ENCODE results near the gene MFSD1. TPM values are rescaled to one million over a fixed set of nuclear protein-coding genes. Genes with fewer than 3 reads are reported as not detected.

Gene MFSD1
- total and polyA plus RNA-seq, 2 donors (not counting 1 experiment from before 2014, with no cell fraction given) = 16.4 to 31.8 TPM

- no peak overlapping the region for H3K4me3 ChIP-seq (ENCODE audit: control extremely low read depth in 1 of 5, extremely low read depth in 1 of 5, insufficient read depth in 1 of 5, low read depth in 2 of 5, low read length in 4 of 5)
- no peak overlapping the region for H3K27ac Mint-ChIP-seq
Measured at GRCh38 chr3:158771982-158772381, 29.9 kb upstream of the MFSD1 start.

GRCh38 chr3:158773166-158773565, 28.7 kb upstream of the MFSD1 start:
- H3K4me3 Mint-ChIP-seq = no peak overlapping the region

More at GRCh38 chr3:158771982-158772381, 29.9 kb upstream of the MFSD1 start:
- intact Hi-C loops (cut with micrococcal nuclease) = no loop called here
- Histone ChIP-seq H3K4me1 (ENCODE audit: control insufficient read depth in 2 of 2, insufficient read depth in 2 of 2, low read length in 2 of 2) (no peaks in the 10 kb centered on the region), H4K20me1 (ENCODE audit: control insufficient read depth, insufficient read depth, low read length, poor library complexity, severe bottlenecking) (no peaks in the 10 kb centered on the region), H3K9me3 (ENCODE audit: control extremely low read depth in 1 of 3, control insufficient read depth in 2 of 3, insufficient read depth in 1 of 3, low read length in 2 of 3) (no peaks in the 10 kb centered on the region), H3K27ac (ENCODE audit: low read length in 2 of 2) (no peak overlapping the region), H3K4me2 (replicated peaks; ENCODE audit: low read depth, low read length, poor library complexity, severe bottlenecking) (no peak overlapping the region), H3K79me2 (ENCODE audit: control insufficient read depth, insufficient read depth, low read length) (no peaks in the 10 kb centered on the region), H3K27me3 (replicated peaks in 1 of 4; ENCODE audit: control extremely low read depth in 1 of 4, control insufficient read depth in 3 of 4, insufficient read depth in 4 of 4, low read length in 3 of 4) (no peaks in the 10 kb centered on the region), H3K9ac (ENCODE audit: low read length) (no peak overlapping the region), H3K36me3 (replicated peaks in 1 of 2; ENCODE audit: control extremely low read depth in 1 of 2, control insufficient read depth in 1 of 2, extremely low read depth in 1 of 2, insufficient read depth in 2 of 2, low read length in 1 of 2) (no peaks in the 10 kb centered on the region), H2AFZ (ENCODE audit: insufficient read depth, low read depth, low read length, poor library complexity, severe bottlenecking) (no peak overlapping the region)
- 100% methylated on average over 1 of the region's 3 CpGs for WGBS (ENCODE audit: insufficient coverage)
- Mint-ChIP-seq H3K4me1 (no peaks in the 10 kb centered on the region), H3K9me3 (ENCODE audit: insufficient read depth) (no peaks in the 10 kb centered on the region), H3K27me3 (no peaks in the 10 kb centered on the region), H3K4me3 (no peak overlapping the region)
- no peak for TF ChIP-seq EZH2 (IDR thresholded peaks at IDR 0.05; ENCODE audit: borderline replicate concordance, insufficient read depth, low read depth, low read length, poor library complexity, severe bottlenecking)
- TF ChIP-seq CTCF (IDR thresholded peaks at IDR 0.05) = no peak
- ChIA-PET CTCF (no interaction called here), POLR2A (no interaction called here)
- ATAC-seq (ENCODE audit: low read depth) (no peak), DNase-seq (no peak)

More at GRCh38 chr3:158773166-158773565, 28.7 kb upstream of the MFSD1 start:
- Mint-ChIP-seq H3K27ac (no peak overlapping the region), H3K4me1 (no peaks in the 10 kb centered on the region), H3K27me3 (no peaks in the 10 kb centered on the region), H3K9me3 (ENCODE audit: insufficient read depth) (no peaks in the 10 kb centered on the region)
- H2AFZ ChIP-seq (ENCODE audit: insufficient read depth, low read depth, low read length, poor library complexity, severe bottlenecking) = no peak overlapping the region
- H3K4me2 ChIP-seq (replicated peaks; ENCODE audit: low read depth, low read length, poor library complexity, severe bottlenecking) = no peak overlapping the region
- no peak for TF ChIP-seq CTCF (IDR thresholded peaks at IDR 0.05)
- no peak for TF ChIP-seq EZH2 (IDR thresholded peaks at IDR 0.05; ENCODE audit: borderline replicate concordance, insufficient read depth, low read depth, low read length, poor library complexity, severe bottlenecking)
- no peak overlapping the region for H3K27ac ChIP-seq (ENCODE audit: low read length in 2 of 2)
- H3K4me1 ChIP-seq (ENCODE audit: control insufficient read depth in 2 of 2, insufficient read depth in 2 of 2, low read length in 2 of 2) = no peaks in the 10 kb centered on the region
- H3K4me3 ChIP-seq (ENCODE audit: control extremely low read depth in 1 of 5, extremely low read depth in 1 of 5, insufficient read depth in 1 of 5, low read depth in 2 of 5, low read length in 4 of 5) = no peak overlapping the region
- no peaks in the 10 kb centered on the region for H4K20me1 ChIP-seq (ENCODE audit: control insufficient read depth, insufficient read depth, low read length, poor library complexity, severe bottlenecking)
- no peaks in the 10 kb centered on the region for H3K9me3 ChIP-seq (ENCODE audit: control extremely low read depth in 1 of 3, control insufficient read depth in 2 of 3, insufficient read depth in 1 of 3, low read length in 2 of 3)
- H3K36me3 ChIP-seq (replicated peaks in 1 of 2; ENCODE audit: control extremely low read depth in 1 of 2, control insufficient read depth in 1 of 2, extremely low read depth in 1 of 2, insufficient read depth in 2 of 2, low read length in 1 of 2) = no peaks in the 10 kb centered on the region
- no peak for ATAC-seq (ENCODE audit: low read depth)
- no peaks in the 10 kb centered on the region for H3K79me2 ChIP-seq (ENCODE audit: control insufficient read depth, insufficient read depth, low read length)
- no peak for DNase-seq
- ChIA-PET POLR2A (no interaction called here), CTCF (no interaction called here)
- intact Hi-C loops (cut with micrococcal nuclease) = no loop called here
- no peak overlapping the region for H3K9ac ChIP-seq (ENCODE audit: low read length)
- no peaks in the 10 kb centered on the region for H3K27me3 ChIP-seq (replicated peaks in 1 of 4; ENCODE audit: control extremely low read depth in 1 of 4, control insufficient read depth in 3 of 4, insufficient read depth in 4 of 4, low read length in 3 of 4)
